Heart right ventricle (tissue), 16 donors: ENCODE data around the gene SRL. TPM values are rescaled to one million over a fixed set of nuclear protein-coding genes. Genes with fewer than 3 reads are reported as not detected.

ENCODE experiments used
- ATAC-seq, 8 donors: fragments of 200-7000 bp; cut with Tn5 transposase; one replicate each; pipeline ENCODE4 v1.9.1; 2020; ENCODE audit warnings: mild to moderate bottlenecking in 8 of 8, moderate library complexity in 8 of 8, moderate number of reproducible peaks in 1 of 8
- DNase-seq, 2 donors: peaks; one replicate each; pipeline ENCODE4 v3.0.0-alpha.2; 2020
- H3K27ac ChIP-seq, 10 donors: fragments of 200-600 bp; sonication (generic) in 2 of 10; one replicate each; pipeline versions ENCODE4 v1.5.0 to v1.8.0; 2020 to 2022; ENCODE audit warnings: mild to moderate bottlenecking in 3 of 10
- H3K27me3 ChIP-seq, 7 donors: fragments of 200-600 bp; one replicate each; pipeline ENCODE4 v1.8.0; 2021 to 2022; ENCODE audit warnings: mild to moderate bottlenecking in 2 of 7
- H3K36me3 ChIP-seq, 9 donors: fragments of 200-600 bp; sonication (generic) in 1 of 9; one replicate each; pipeline versions ENCODE4 v1.5.0 to v1.8.0; 2020 to 2022; ENCODE audit warnings: mild to moderate bottlenecking in 2 of 9
- H3K4me1 ChIP-seq, 9 donors: fragments of 200-600 bp; sonication (generic) in 1 of 9; one replicate each; pipeline versions ENCODE4 v1.5.0 to v1.8.0; 2020 to 2022; ENCODE audit warnings: mild to moderate bottlenecking in 4 of 9
- H3K4me3 ChIP-seq, 10 donors: fragments of 200-600 bp; sonication (generic) in 2 of 10; one replicate each; pipeline versions ENCODE4 v1.5.0 to v1.8.0; 2020 to 2022; ENCODE audit warnings: mild to moderate bottlenecking in 7 of 10, moderate library complexity in 2 of 10
- H3K9me3 ChIP-seq, 11 donors: fragments of 200-600 bp in 10 of 11; sonication (generic) in 2 of 11; one replicate each; pipeline versions ENCODE4 v1.5.0 to v1.8.0; 2013 to 2022; ENCODE audit warnings: mild to moderate bottlenecking in 2 of 11, control low read depth in 1 of 11, moderate library complexity in 1 of 11
- WGBS, 2 donors: extraction: QIAGEN DNeasy Blood & Tissue Kit; methylation state at CpG; one replicate each; pipeline ENCODE4 v1.1.7; 2013; ENCODE audit warnings: inconsistent platforms in 1 of 2; 5-methylcytosine and 5-hydroxymethylcytosine counted together
- intact Hi-C, 10 donors: fragments of 100-400 bp; cut with DNase I; formaldehyde crosslinking; loops; one replicate each; pipeline versions ENCODE4 v1.11.1 to v1.14.2; 2022
- polyA plus RNA-seq, 2 donors: library from polyadenylated mRNA; stranded (reverse); fragments of 200-250 nt; gene quantifications; one replicate each; pipeline ENCODE4 v1.2.3, GENCODE V29; 2013
- total RNA-seq, 10 donors: library from RNA; stranded (reverse); fragmentation: NEBNext Ultra II Directional in 3 of 10; extraction: Animal tissue kit (Norgen Biotek cat#: 25700) in 3 of 10; gene quantifications; one replicate each; pipeline versions ENCODE4 v1.2.1 to v1.2.4, GENCODE V29; 2021 to 2023
- TF ChIP-seq, protein P1 (sequence below), 9 donors: fragments of 200-600 bp; sonication (generic) in 2 of 9; IDR thresholded peaks; one replicate each; pipeline versions ENCODE4 v1.5.0 to v1.8.0; 2021 to 2022; ENCODE audit warnings: antibody characterized with exemption in 9 of 9, mild to moderate bottlenecking in 5 of 9, moderate library complexity in 1 of 9
- donor health status: Arrhythmogenic right ventricular cardiomyopathy.
- donor health status: ischemic (EF 13 %, LVEDD 7.1; RV severe dilation, severe dysfunction).
- donor health status: healthy with polysubstance abuse.
- donor health status: DM: no; HTN: yes; CAD: no.
- donor health status: DM: no; HTN: no; CAD: no.
- donor health status: ischemic (EF 25% LVEDD 6.9; RV normal size, moderate dysfunction).
- donor health status: ischemic (EF 25% LVEDD 5.7; RV mildly dilated, moderate dysfunction).
- donor health status: healthy.
- donor health status: DM: yes; HTN: yes; CAD: no.
- donor health status: Ischemic cardiomyopathy.
- donor health status: ischemic (EF 35%, LVEDD 5.7; RV mildly dilated, moderate dysfunction).
- donor health status: nonischemic (EF 11% LVEDD 7.7; RV severe dilation, severe dysfunction).
- donor health status: DM: yes; HTN: yes; CAD: no.
- donor health status: PGD.
- donor health status: ischemic (EF 29% LVEDD 5.4; RV normal size, mild dysfunction).
- donor health status: nonischemic (EF 23%, LVEDD 6.1; RV moderate dilation, normal function).

The SRL gene
- total and polyA plus RNA-seq, 12 donors = 161 to 587 (median 478) TPM

GRCh38 chr16:4265676-4266075 is 23.8 kb upstream of the SRL start:
- TF ChIP-seq, protein P1, sequence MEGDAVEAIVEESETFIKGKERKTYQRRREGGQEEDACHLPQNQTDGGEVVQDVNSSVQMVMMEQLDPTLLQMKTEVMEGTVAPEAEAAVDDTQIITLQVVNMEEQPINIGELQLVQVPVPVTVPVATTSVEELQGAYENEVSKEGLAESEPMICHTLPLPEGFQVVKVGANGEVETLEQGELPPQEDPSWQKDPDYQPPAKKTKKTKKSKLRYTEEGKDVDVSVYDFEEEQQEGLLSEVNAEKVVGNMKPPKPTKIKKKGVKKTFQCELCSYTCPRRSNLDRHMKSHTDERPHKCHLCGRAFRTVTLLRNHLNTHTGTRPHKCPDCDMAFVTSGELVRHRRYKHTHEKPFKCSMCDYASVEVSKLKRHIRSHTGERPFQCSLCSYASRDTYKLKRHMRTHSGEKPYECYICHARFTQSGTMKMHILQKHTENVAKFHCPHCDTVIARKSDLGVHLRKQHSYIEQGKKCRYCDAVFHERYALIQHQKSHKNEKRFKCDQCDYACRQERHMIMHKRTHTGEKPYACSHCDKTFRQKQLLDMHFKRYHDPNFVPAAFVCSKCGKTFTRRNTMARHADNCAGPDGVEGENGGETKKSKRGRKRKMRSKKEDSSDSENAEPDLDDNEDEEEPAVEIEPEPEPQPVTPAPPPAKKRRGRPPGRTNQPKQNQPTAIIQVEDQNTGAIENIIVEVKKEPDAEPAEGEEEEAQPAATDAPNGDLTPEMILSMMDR (IDR thresholded peaks at IDR 0.05) = no peak
- intact Hi-C loops = no loop called here
- WGBS, 2 donors = 54 to 61% methylated on average over 7 of the region's 7 CpGs
- peak in 1 of 8 donors; percentile 23 for ATAC-seq
- Histone ChIP-seq H3K9me3 (no peaks in the 10 kb centered on the region), H3K27ac (peak overlapping the region in 3 of 10 donors; percentile 15 to 40 (median 31)), H3K4me1 (peaks cover 3 to 33% (median 16%) of the 10 kb centered on the region in 9 donors), H3K36me3 (peaks cover 0 to 13% (median 4%) of the 10 kb centered on the region in 9 donors), H3K4me3 (no peak overlapping the region), H3K27me3 (no peaks in the 10 kb centered on the region)
- DNase-seq = peak in 1 of 2 donors; percentile 25

DNA sequence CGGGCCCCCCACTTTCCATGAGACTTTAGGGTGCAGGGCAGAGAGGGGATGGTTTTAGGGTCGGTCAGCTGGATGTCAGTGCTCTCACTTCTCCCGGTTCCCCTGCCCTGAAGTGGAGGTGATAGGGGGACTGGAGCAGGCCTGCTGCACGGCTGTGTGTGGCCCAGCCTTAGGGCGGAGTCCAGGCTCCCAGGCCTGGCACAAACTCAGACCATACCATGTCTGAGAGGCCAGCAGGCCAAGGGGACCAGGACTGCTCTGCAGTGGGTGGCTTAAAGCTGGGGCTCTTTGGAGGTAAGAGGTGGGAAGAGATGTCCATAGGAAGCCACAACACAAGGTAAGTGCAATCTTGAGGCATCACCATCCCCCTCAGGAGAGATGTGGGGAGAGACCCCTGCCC is 22.7 kb upstream of the SRL start:
- Histone ChIP-seq H3K27me3 (no peaks in the 10 kb centered on the region), H3K4me1 (peaks cover 3 to 30% (median 14%) of the 10 kb centered on the region in 9 donors), H3K27ac (peak overlapping the region in 8 of 10 donors; percentile 19 to 53 (median 42)), H3K4me3 (no peak overlapping the region), H3K9me3 (no peaks in the 10 kb centered on the region), H3K36me3 (peaks cover 0 to 17% (median 4%) of the 10 kb centered on the region in 9 donors)
- DNase-seq (no peak), ATAC-seq (peak in 6 of 8 donors; percentile 17 to 36 (median 24))
- TF ChIP-seq, protein P1 (IDR thresholded peaks at IDR 0.05) = no peak
- 52 to 55% methylated on average over 5 of the region's 5 CpGs for WGBS, 2 donors
- intact Hi-C loops = no loop called here

GRCh38 chr16:4263504-4264436 is 21.9 kb upstream of the SRL start:
- H3K27ac ChIP-seq = peak overlapping the region in 7 of 10 donors; percentile 19 to 53 (median 43)
- peaks cover 0 to 19% (median 4%) of the 10 kb centered on the region in 9 donors for H3K36me3 ChIP-seq
- H3K4me1 ChIP-seq = peaks cover 3 to 30% (median 14%) of the 10 kb centered on the region in 9 donors
- ATAC-seq (peak; percentile 81 to 94 (median 86)), DNase-seq (peak; percentile 81 to 84)
- H3K9me3 ChIP-seq = no peaks in the 10 kb centered on the region
- intact Hi-C loops = no loop called here
- TF ChIP-seq, protein P1 (IDR thresholded peaks at IDR 0.05) = no peak
- H3K27me3 ChIP-seq = no peaks in the 10 kb centered on the region
- H3K4me3 ChIP-seq = no peak overlapping the region
- WGBS, 2 donors = 41 to 53% methylated on average over 39 of the region's 39 CpGs

DNA sequence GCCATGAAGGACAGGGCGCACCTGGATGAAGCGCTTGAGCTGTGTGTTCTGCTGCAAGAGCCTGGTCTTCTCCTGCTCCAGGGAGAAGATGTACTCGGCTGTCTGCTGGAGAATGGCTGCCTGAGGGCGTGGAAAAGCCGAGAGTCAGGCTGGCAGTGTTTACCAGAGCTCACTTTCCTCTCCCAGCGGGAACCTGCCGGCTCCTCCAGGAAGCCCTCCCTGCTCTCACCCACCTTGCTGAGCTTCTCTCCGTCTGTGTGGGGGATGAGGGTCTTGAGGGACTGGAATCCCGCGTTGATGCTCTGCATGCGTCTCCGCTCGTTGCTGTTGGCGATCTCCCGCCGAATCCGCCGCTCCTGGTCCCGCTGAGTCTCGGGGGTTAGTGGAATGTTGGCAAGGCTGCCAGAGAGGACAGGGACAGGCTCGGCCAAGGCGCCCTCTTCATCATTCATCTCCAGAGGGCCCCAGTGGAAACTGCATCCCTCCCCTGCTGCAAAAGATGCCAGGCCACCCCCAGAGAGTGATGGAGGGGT is 20.5 kb upstream of the SRL start:
- TF ChIP-seq, protein P1 (IDR thresholded peaks at IDR 0.05) = no peak
- ATAC-seq (no peak), DNase-seq (no peak)
- H3K4me1 ChIP-seq = peaks cover 3 to 30% (median 14%) of the 10 kb centered on the region in 9 donors
- no peaks in the 10 kb centered on the region for H3K27me3 ChIP-seq
- no peaks in the 10 kb centered on the region for H3K9me3 ChIP-seq
- H3K4me3 ChIP-seq = no peak overlapping the region
- H3K27ac ChIP-seq = no peak overlapping the region
- intact Hi-C loops = no loop called here
- peaks cover 0 to 32% (median 4%) of the 10 kb centered on the region in 9 donors for H3K36me3 ChIP-seq
- 95 to 96% methylated on average over 22 of the region's 22 CpGs for WGBS, 2 donors
